Thymus (tissue), 11 donors: ENCODE data around the gene DUSP6. TPM values are rescaled to one million over a fixed set of nuclear protein-coding genes. Genes with fewer than 3 reads are reported as not detected.

Experiments
- DNase-seq, 9 donors: peaks; one replicate each; pipeline ENCODE4 v3.0.0-alpha.2; 2013; ENCODE audit warnings: low spot score in 9 of 9, low read depth in 6 of 9, missing footprints in 1 of 9
- H3K27ac ChIP-seq, 2 donors: one replicate each; pipeline ENCODE4 v1.5.1; 2013; ENCODE audit warnings: control low read depth in 1 of 2, low read depth in 1 of 2, low read length in 1 of 2, mild to moderate bottlenecking in 1 of 2, moderate library complexity in 1 of 2
- H3K27me3 ChIP-seq, 2 donors: one replicate each; pipeline ENCODE4 v1.5.1; 2013; ENCODE audit warnings: low read length in 1 of 2; ENCODE audit not compliant: control insufficient read depth in 2 of 2, insufficient read depth in 1 of 2
- H3K36me3 ChIP-seq, 2 donors: one replicate each; pipeline ENCODE4 v1.5.1; 2013; ENCODE audit warnings: low read length in 1 of 2, mild to moderate bottlenecking in 1 of 2, moderate library complexity in 1 of 2; ENCODE audit not compliant: control insufficient read depth in 2 of 2, insufficient read depth in 2 of 2
- H3K4me1 ChIP-seq, 2 donors: one replicate each; pipeline ENCODE4 v1.5.1; 2013; ENCODE audit warnings: low read length in 2 of 2; ENCODE audit not compliant: control insufficient read depth in 2 of 2, insufficient read depth in 2 of 2
- H3K4me3 ChIP-seq, 2 donors: one replicate each; pipeline ENCODE4 v1.5.1; 2013; ENCODE audit warnings: low read length in 2 of 2, control low read depth in 1 of 2, mild to moderate bottlenecking in 1 of 2
- H3K9me3 ChIP-seq, 2 donors: one replicate each; pipeline ENCODE4 v1.5.1; 2013; ENCODE audit warnings: low read length in 1 of 2, mild to moderate bottlenecking in 1 of 2; ENCODE audit not compliant: control insufficient read depth in 2 of 2, insufficient read depth in 1 of 2
- WGBS: extraction: QIAGEN DNeasy Blood & Tissue Kit; methylation state at CpG from one replicate; pipeline ENCODE4 v1.1.7; 2013; 5-methylcytosine and 5-hydroxymethylcytosine counted together
- polyA plus RNA-seq: library from polyadenylated mRNA; stranded (reverse); fragments of 200-250 nt; gene quantifications from one replicate; pipeline ENCODE4 v1.2.3, GENCODE V29; 2013
- total RNA-seq: library from RNA; stranded (reverse); fragments of 120-200 nt; gene quantifications from one replicate; pipeline ENCODE4 v1.2.4, GENCODE V29; 2013
- donor health status: healthy.

Gene DUSP6
- total and polyA plus RNA-seq, 2 donors: 33.5 to 45.0 TPM

DNA sequence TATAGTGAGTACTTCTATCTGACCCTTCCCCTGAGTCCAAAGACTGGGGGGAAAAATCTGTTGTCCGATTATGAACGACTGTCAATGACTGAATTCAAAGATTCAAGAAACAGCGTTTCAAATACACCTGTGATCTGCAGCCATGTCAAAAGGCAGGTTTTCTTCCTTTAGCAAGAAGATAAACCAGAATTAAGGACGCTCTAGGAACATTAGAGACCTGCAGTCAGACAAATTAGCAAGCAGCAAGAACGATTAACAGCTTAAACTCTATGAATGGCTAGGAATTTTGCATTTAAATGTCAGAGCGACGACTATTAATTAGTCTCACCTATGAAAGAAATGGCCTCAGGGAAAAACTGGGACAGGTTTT is 2.1 kb downstream of the DUSP6 start:
- peaks cover 3 to 62% of the 10 kb centered on the region in 2 donors for H3K27me3 ChIP-seq
- peaks cover 0 to 10% of the 10 kb centered on the region in 2 donors for H3K9me3 ChIP-seq
- 9% methylated on average over 7 of the region's 7 CpGs for WGBS
- H3K27ac ChIP-seq: peak overlapping the region in 1 of 2 donors; percentile 84
- peaks cover 31 to 84% of the 10 kb centered on the region in 2 donors for H3K4me1 ChIP-seq
- H3K4me3 ChIP-seq: peak overlapping the region; percentile 61 to 64
- DNase-seq: no peak
- H3K36me3 ChIP-seq: peaks cover 3 to 7% of the 10 kb centered on the region in 2 donors

DNA sequence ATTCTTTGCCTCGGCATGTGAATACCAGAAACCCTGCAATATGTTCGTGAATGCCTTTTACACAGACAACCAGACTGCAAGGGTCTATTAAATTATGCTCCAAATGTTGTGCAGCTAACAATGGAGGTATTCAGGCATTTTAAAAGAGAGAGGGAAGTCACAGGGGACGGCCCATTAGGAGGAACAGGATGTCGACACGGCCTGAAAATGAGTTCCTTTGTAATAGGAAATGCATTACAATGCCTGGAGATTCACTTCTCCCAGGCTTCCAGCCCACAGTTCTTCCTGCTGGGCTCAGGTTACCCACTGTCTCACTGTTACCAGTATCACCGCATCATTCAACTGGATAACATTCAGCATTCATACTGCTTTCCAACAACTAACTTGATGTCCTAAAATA is 2.5 kb downstream of the DUSP6 start:
- Histone ChIP-seq H3K4me1 (peaks cover 26 to 79% of the 10 kb centered on the region in 2 donors), H3K27me3 (peaks cover 3 to 58% of the 10 kb centered on the region in 2 donors), H3K36me3 (peaks cover 3 to 7% of the 10 kb centered on the region in 2 donors), H3K4me3 (peak overlapping the region; percentile 61 to 64), H3K9me3 (peaks cover 0 to 10% of the 10 kb centered on the region in 2 donors), H3K27ac (no peak overlapping the region)
- DNase-seq: no peak
- WGBS: 13% methylated on average over 6 of the region's 6 CpGs

DNA sequence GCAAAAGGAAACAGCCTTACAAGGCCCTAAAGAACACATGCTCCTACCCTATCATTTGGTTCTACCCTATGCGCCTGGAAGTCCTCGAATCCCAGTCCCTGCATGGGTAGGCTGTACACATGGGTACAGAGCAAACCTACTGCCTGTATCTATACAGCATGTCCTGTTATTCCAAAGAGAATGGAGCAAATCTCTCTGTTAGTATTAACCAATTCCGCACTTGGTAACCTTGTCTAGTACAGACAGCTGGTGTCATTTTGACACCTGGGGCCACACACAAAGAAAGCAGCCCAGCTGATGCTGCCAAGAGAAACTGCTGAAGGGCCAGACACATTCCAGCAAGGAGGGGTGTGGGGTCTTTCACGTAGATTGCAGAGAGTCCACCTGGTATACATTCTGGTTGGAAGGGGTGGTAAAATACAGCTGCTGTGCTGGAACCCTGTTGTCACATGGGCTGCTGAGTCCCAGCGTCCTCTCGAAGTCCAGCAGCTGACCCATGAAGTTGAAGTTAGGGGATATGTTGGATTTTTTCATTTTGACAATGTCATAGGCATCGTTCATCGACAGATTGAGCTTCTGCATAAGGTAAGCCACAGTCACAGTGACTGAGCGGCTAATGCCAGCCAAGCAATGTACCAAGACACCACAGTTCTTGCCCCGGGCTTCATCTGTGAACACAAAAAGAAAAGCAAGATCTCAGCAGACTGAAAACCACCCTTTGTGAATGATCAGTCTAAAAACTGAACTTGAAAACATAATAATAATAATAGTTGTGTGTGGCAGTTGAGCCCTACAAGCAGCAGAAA is 3.2 kb downstream of the DUSP6 start:
- peaks cover 3 to 7% of the 10 kb centered on the region in 2 donors for H3K36me3 ChIP-seq
- peaks cover 0 to 10% of the 10 kb centered on the region in 2 donors for H3K9me3 ChIP-seq
- no peak for DNase-seq
- no peak overlapping the region for H3K27ac ChIP-seq
- H3K4me1 ChIP-seq: peaks cover 20 to 76% of the 10 kb centered on the region in 2 donors
- H3K27me3 ChIP-seq: peaks cover 3 to 51% of the 10 kb centered on the region in 2 donors
- 58% methylated on average over 10 of the region's 10 CpGs for WGBS
- H3K4me3 ChIP-seq: peak overlapping the region in 1 of 2 donors; percentile 61

DNA sequence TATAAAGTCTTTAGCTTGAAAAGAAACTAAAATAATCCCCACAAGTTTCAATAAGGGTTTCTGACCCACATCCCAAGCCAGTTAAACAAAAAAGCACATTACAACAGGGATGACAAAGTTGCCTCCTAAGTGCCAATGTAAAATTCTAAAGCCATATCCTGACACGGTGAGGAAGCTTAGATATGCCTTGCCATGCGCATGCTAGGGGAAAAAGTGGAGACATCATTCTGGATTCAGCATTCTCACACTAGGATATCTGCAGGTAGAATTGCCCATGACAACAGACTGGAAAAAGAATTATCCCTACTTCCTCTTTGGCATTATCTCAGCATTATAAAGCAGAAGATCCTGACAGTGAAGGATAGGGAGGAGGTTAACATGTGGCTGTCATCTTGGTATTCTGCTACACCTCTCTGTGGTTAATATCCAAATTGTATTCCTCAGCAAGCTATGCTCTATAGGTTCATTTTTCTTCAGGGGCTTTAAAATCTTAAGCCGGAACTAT is 4.9 kb downstream of the DUSP6 start:
- Histone ChIP-seq H3K9me3 (peaks cover 0 to 10% of the 10 kb centered on the region in 2 donors), H3K36me3 (peaks cover 3 to 7% of the 10 kb centered on the region in 2 donors), H3K4me3 (no peak overlapping the region), H3K27me3 (peaks cover 3 to 33% of the 10 kb centered on the region in 2 donors), H3K4me1 (peaks cover 15 to 59% of the 10 kb centered on the region in 2 donors), H3K27ac (peak overlapping the region in 1 of 2 donors; percentile 32)
- WGBS: 81% methylated on average over 3 of the region's 3 CpGs
- no peak for DNase-seq

DNA sequence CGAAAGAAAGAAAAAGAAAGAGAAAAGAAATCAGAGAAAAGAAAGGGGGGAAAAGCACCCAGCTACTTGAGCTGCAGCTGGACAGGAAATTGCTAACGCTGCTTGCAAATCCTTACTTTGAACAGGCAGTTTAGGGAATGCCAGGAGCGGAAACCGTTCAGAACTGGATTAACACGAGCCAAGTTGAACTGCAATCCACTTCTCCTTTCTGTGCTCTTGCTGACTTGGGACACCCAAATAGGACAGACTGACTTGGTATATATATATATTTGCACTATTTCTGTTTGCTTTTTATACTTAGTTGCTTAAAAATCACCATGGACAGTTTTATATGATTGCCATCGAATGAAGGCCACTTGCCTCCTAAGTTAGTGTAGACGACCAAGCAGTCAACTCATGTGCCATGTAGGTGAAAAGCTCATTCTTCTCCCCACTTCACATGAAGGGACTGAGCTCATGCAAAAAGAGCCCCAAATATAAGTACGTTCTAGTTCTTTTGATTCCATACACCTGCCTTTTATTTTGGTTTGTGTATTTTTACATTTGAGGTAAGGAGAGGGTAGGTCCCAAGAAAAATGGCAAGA is 5.5 kb downstream of the DUSP6 start:
- WGBS: 8% methylated on average over 8 of the region's 8 CpGs
- no peak overlapping the region for H3K4me3 ChIP-seq
- peaks cover 2 to 28% of the 10 kb centered on the region in 2 donors for H3K27me3 ChIP-seq
- peak overlapping the region in 1 of 2 donors; percentile 32 for H3K27ac ChIP-seq
- peaks cover 0 to 6% of the 10 kb centered on the region in 2 donors for H3K9me3 ChIP-seq
- H3K36me3 ChIP-seq: peaks cover 3 to 7% of the 10 kb centered on the region in 2 donors
- DNase-seq: peak in 2 of 9 donors; percentile 24 to 39
- peaks cover 15 to 54% of the 10 kb centered on the region in 2 donors for H3K4me1 ChIP-seq

DNA sequence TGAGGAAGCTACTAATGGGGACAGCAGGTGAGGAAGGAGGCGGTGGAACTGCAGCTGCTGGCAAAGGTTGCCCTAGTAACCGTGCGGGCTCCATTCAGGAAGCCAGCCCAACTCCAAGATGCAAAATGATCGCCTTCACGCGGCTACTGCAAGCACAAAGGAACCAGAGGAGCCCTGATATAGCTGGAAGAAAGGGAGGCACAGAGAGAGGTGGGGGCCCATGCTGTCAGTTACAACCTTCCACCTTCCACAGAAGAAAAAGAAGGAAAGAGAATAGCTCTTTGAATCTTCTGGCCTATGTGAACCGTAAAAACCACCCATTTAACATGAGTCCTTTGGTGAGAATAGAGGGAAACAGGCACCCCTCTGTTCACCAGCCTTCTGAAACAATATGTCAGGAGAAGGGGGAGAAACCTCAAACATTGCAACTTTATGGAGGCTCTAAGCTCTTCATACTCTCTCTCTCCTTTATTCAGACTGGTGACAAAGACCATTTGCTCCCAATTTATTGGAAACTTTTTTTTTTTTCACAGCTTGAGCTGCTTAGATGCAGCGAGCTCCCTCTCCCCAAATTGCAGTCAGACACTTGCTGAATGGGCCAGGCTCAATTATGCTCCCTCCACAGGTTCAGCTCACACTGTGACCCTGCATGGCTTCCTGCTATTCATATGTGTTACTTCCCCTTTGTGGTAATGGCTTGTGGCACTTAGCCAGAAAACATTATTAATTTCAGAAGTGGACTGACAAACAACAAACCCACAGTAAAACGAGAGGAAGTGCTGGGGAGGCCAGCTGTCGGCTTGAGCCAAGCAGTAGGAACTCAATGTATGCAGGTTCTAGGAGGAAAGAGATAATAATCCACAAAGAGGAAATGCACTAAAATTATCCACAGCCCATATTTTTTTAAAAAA is 6.2 kb downstream of the DUSP6 start:
- peak overlapping the region; percentile 26 to 38 for H3K27ac ChIP-seq
- no peak overlapping the region for H3K4me3 ChIP-seq
- H3K4me1 ChIP-seq: peaks cover 15 to 46% of the 10 kb centered on the region in 2 donors
- peaks cover 0 to 21% of the 10 kb centered on the region in 2 donors for H3K27me3 ChIP-seq
- peak in 4 of 9 donors; percentile 19 to 64 (median 34) for DNase-seq
- H3K36me3 ChIP-seq: peaks cover 3 to 7% of the 10 kb centered on the region in 2 donors
- WGBS: 5% methylated on average over 10 of the region's 10 CpGs
- peaks cover 0 to 5% of the 10 kb centered on the region in 2 donors for H3K9me3 ChIP-seq

DNA sequence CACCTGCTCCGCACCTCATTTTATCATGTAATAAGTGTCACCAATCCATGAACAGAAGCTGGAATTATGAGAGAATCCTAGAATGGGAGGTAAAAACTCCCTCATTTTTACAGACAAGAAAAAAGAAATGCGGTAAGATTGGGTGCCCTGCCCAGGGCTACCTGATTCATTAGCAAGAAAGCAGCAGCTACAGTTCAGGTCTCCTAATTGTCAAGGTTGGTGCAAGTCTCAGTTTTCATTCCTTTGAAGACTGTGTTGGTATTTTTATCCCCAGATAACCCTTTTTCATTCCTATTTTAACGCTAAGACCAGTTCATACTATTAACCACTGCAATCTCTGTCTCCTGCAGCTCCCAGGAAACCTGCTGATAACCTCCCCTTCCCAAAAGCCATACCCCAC is 6.9 kb downstream of the DUSP6 start:
- Histone ChIP-seq H3K4me3 (no peak overlapping the region), H3K36me3 (peaks cover 3 to 7% of the 10 kb centered on the region in 2 donors), H3K4me1 (peaks cover 15 to 39% of the 10 kb centered on the region in 2 donors), H3K27ac (no peak overlapping the region), H3K9me3 (no peaks in the 10 kb centered on the region), H3K27me3 (peaks cover 0 to 13% of the 10 kb centered on the region in 2 donors)
- WGBS: 68% methylated on average over 3 of the region's 3 CpGs
- DNase-seq: no peak

DNA sequence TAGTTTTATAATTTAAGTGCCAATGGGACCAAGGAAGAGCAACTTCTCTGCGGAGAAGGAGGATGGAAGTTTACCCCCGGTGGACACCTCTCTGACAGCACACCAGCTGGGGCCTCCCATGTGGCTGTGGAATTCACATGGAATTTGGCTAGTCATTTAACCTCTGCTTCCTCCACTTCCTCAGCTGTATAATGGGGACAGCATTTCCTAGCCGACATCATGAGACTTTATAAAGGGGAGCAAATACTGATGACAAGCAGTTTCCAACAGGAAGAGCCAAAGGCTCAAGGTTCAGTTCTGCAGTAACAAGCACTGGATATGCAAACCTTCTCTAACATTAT is 7.5 kb downstream of the DUSP6 start:
- Histone ChIP-seq H3K9me3 (no peaks in the 10 kb centered on the region), H3K27me3 (peaks cover 0 to 8% of the 10 kb centered on the region in 2 donors), H3K4me1 (peaks cover 15 to 34% of the 10 kb centered on the region in 2 donors), H3K36me3 (peaks cover 3 to 7% of the 10 kb centered on the region in 2 donors), H3K4me3 (no peak overlapping the region), H3K27ac (no peak overlapping the region)
- DNase-seq: no peak
- WGBS: 86% methylated on average over 3 of the region's 3 CpGs
